Astrocyte of the spinal cord (primary cell): Measurements from ENCODE around the gene SBNO2.
A peak's percentile ranks its signal among the peaks of the same experiment; 100 is the strongest.

Experiments used
- DNase-seq: peaks from one replicate; pipeline ENCODE4 v3.0.0; 2011; ENCODE audit warnings: low read depth, low spot score
- H3K4me3 ChIP-seq: 2 replicates; pipeline ENCODE4 v1.5.1; 2011; ENCODE audit warnings: low read depth, mild to moderate bottlenecking, low read length, moderate library complexity
- CTCF ChIP-seq: IDR thresholded peaks from 2 replicates; pipeline ENCODE4 v1.5.1; 2012; ENCODE audit warnings: low read depth, mild to moderate bottlenecking, low read length, inconsistent platforms
- in situ Hi-C: cut with HindIII; loops from 2 replicates; pipeline ENCODE4 v1.10.0; 2017; ENCODE audit warnings: low sequenced_read_pairs

The SBNO2 gene

GRCh38 chr19:1155352-1156304 is 18.4 kb downstream of the SBNO2 start:
- H3K4me3 ChIP-seq = no peak overlapping the region
- DNase-seq = no peak
- TF ChIP-seq CTCF = no peak
- in situ Hi-C loops = no loop called here

- H3K4me3 ChIP-seq = no peak overlapping the region
- in situ Hi-C loops = no loop called here
- TF ChIP-seq CTCF = no peak
These were observed 19.2 kb downstream of the SBNO2 start for GRCh38 chr19:1154731-1155351.

GRCh38 chr19:1153891-1154730 is 20.0 kb downstream of the SBNO2 start:
- no peak for TF ChIP-seq CTCF
- in situ Hi-C loops = no loop called here
- DNase-seq = no peak
- H3K4me3 ChIP-seq = no peak overlapping the region

More at GRCh38 chr19:1154731-1155351, 19.2 kb downstream of the SBNO2 start:
- DNase-seq = peak; percentile 68

GRCh38 chr19:1151917-1152587 is 22.0 kb downstream of the SBNO2 start:
- H3K4me3 ChIP-seq = no peak overlapping the region
- DNase-seq = no peak
- in situ Hi-C loops = no loop called here
- TF ChIP-seq CTCF = no peak

- no peak for TF ChIP-seq CTCF
- in situ Hi-C loops = no loop called here
- DNase-seq = no peak
- H3K4me3 ChIP-seq = no peak overlapping the region
These were observed 22.9 kb downstream of the SBNO2 start for GRCh38 chr19:1151037-1151724.
